AML-193 (cell line): ENCODE results near the gene CYP2B6.
"Not testable (repeated sequence)": the region's sequence is repeated elsewhere in the genome, so short reads cannot be mapped to it uniquely, and the experiment has no call there.

Source experiments
- DNase-seq, 2 experiments: peaks; one replicate each; lab custom pipeline; 2025; lab: John Stamatoyannopoulos, UW

CYP2B6 gene

GRCh38 chr19:41031916-41032315 is 40.8 kb downstream of the CYP2B6 start:
- no peak for DNase-seq

- not testable (repeated sequence) for DNase-seq
Observed at GRCh38 chr19:41033324-41033723, 42.2 kb downstream of the CYP2B6 start.

GRCh38 chr19:41039806-41040205 is 48.7 kb downstream of the CYP2B6 start:
- DNase-seq, result no peak

GRCh38 chr19:41045095-41045494 is 54.0 kb downstream of the CYP2B6 start:
- DNase-seq, result not testable (repeated sequence)

- no peak for DNase-seq
Observed at GRCh38 chr19:41050426-41050825, 59.3 kb downstream of the CYP2B6 start.

GRCh38 chr19:41052162-41052561 is 61.1 kb downstream of the CYP2B6 start:
- DNase-seq, result not testable (repeated sequence)

- DNase-seq, result not testable (repeated sequence)
Observed at GRCh38 chr19:41053331-41053730, 62.2 kb downstream of the CYP2B6 start.

GRCh38 chr19:41064974-41065569 is 74.0 kb downstream of the CYP2B6 start:
- DNase-seq, result no peak
